ENCODE data around the gene GFER. TPM values are rescaled to one million over a fixed set of nuclear protein-coding genes. Genes with fewer than 3 reads are reported as not detected.
A peak's percentile ranks its signal among the peaks of the same experiment; 100 is the strongest.

GFER gene
- total and polyA plus RNA-seq, 4 donors = 11.3 to 44.2 (median 22.9) TPM

- Histone ChIP-seq H3K27ac (ENCODE audit: low read depth in 1 of 2, low read length in 2 of 2) (peak within 1 kb of the TSS; percentile 43 to 50), H3K27me3 (ENCODE audit: control insufficient read depth in 1 of 2, insufficient read depth in 2 of 2, low read length in 1 of 2) (no peaks in the 10 kb centered on the region), H3K4me3 (ENCODE audit: low read length in 2 of 2) (peak within 1 kb of the TSS; percentile 16 to 62), H3K36me3 (ENCODE audit: control insufficient read depth in 1 of 2, insufficient read depth in 2 of 2, low read length in 1 of 2) (peaks cover 0 to 15% of the 10 kb centered on the region in 2 donors), H3K4me1 (ENCODE audit: control insufficient read depth in 1 of 2, insufficient read depth in 2 of 2, low read length in 2 of 2) (no peaks in the 10 kb centered on the region), H3K9me3 (ENCODE audit: control insufficient read depth, low read length) (no peaks in the 10 kb centered on the region)
- intact Hi-C loops (cut with DNase I) = no loop called here
- DNase-seq (peak; percentile 96 to 98), ATAC-seq (ENCODE audit: low FRiP score) (peak; percentile 96)
- 0 to 1% methylated on average over 77 to 78 of the region's 78 CpGs for WGBS, 2 donors
Observed at GRCh38 chr16:1971796-1972489, 12.1 kb upstream of the GFER start, which contains the start of gene TBL3. TBL3 (plus strand) TSS chr16:1972053; CDS start chr16:1972165, 112 bp downstream.

GRCh38 chr16:1972490-1972877 is 11.5 kb upstream of the GFER start:
- Histone ChIP-seq H3K27me3 (ENCODE audit: control insufficient read depth in 1 of 2, insufficient read depth in 2 of 2, low read length in 1 of 2) (no peaks in the 10 kb centered on the region), H3K4me1 (ENCODE audit: control insufficient read depth in 1 of 2, insufficient read depth in 2 of 2, low read length in 2 of 2) (no peaks in the 10 kb centered on the region), H3K36me3 (ENCODE audit: control insufficient read depth in 1 of 2, insufficient read depth in 2 of 2, low read length in 1 of 2) (peaks cover 0 to 18% of the 10 kb centered on the region in 2 donors), H3K9me3 (ENCODE audit: control insufficient read depth, low read length) (no peaks in the 10 kb centered on the region), H3K4me3 (ENCODE audit: low read length in 2 of 2) (peak overlapping the region; percentile 16 to 62), H3K27ac (ENCODE audit: low read depth in 1 of 2, low read length in 2 of 2) (no peak overlapping the region)
- DNase-seq (no peak), ATAC-seq (ENCODE audit: low FRiP score) (no peak)
- intact Hi-C loops (cut with DNase I) = no loop called here
- 1% methylated on average over 22 of the region's 22 CpGs for WGBS, 2 donors

- Histone ChIP-seq H3K27ac (ENCODE audit: low read depth in 1 of 2, low read length in 2 of 2) (no peak overlapping the region), H3K9me3 (ENCODE audit: control insufficient read depth, low read length) (no peaks in the 10 kb centered on the region), H3K4me3 (ENCODE audit: low read length in 2 of 2) (no peak overlapping the region), H3K27me3 (ENCODE audit: control insufficient read depth in 1 of 2, insufficient read depth in 2 of 2, low read length in 1 of 2) (no peaks in the 10 kb centered on the region), H3K36me3 (ENCODE audit: control insufficient read depth in 1 of 2, insufficient read depth in 2 of 2, low read length in 1 of 2) (peaks cover 0 to 27% of the 10 kb centered on the region in 2 donors), H3K4me1 (ENCODE audit: control insufficient read depth in 1 of 2, insufficient read depth in 2 of 2, low read length in 2 of 2) (no peaks in the 10 kb centered on the region)
- WGBS, 2 donors = 91 to 94% methylated on average over 16 of the region's 16 CpGs
- no peak for DNase-seq
- no peak for ATAC-seq (ENCODE audit: low FRiP score)
- intact Hi-C loops (cut with DNase I) = no loop called here
Observed at GRCh38 chr16:1973461-1974156, 10.4 kb upstream of the GFER start.

- H3K27me3 ChIP-seq (ENCODE audit: control insufficient read depth in 1 of 2, insufficient read depth in 2 of 2, low read length in 1 of 2) = peaks cover 0 to 2% of the 10 kb centered on the region in 2 donors
- intact Hi-C loops (cut with DNase I) = no loop called here
- no peak for ATAC-seq (ENCODE audit: low FRiP score)
Observed at GRCh38 chr16:1974157-1975070, 9.6 kb upstream of the GFER start.

GRCh38 chr16:1975432-1976215 is 8.4 kb upstream of the GFER start:
- DNase-seq (no peak), ATAC-seq (ENCODE audit: low FRiP score) (no peak)
- H3K9me3 ChIP-seq (ENCODE audit: control insufficient read depth, low read length) = no peaks in the 10 kb centered on the region
- intact Hi-C loops (cut with DNase I) = no loop called here
- WGBS, 2 donors = 94 to 95% methylated on average over 33 of the region's 33 CpGs
- H3K27ac ChIP-seq (ENCODE audit: low read depth in 1 of 2, low read length in 2 of 2) = no peak overlapping the region
- H3K27me3 ChIP-seq (ENCODE audit: control insufficient read depth in 1 of 2, insufficient read depth in 2 of 2, low read length in 1 of 2) = peaks cover 0 to 2% of the 10 kb centered on the region in 2 donors
- H3K36me3 ChIP-seq (ENCODE audit: control insufficient read depth in 1 of 2, insufficient read depth in 2 of 2, low read length in 1 of 2) = peaks cover 0 to 27% of the 10 kb centered on the region in 2 donors
- no peaks in the 10 kb centered on the region for H3K4me1 ChIP-seq (ENCODE audit: control insufficient read depth in 1 of 2, insufficient read depth in 2 of 2, low read length in 2 of 2)
- no peak overlapping the region for H3K4me3 ChIP-seq (ENCODE audit: low read length in 2 of 2)

More at GRCh38 chr16:1974157-1975070, 9.6 kb upstream of the GFER start:
- H3K9me3 ChIP-seq (ENCODE audit: control insufficient read depth, low read length) = no peaks in the 10 kb centered on the region
- WGBS, 2 donors = 93% methylated on average over 42 of the region's 42 CpGs
- no peak overlapping the region for H3K4me3 ChIP-seq (ENCODE audit: low read length in 2 of 2)
- H3K27ac ChIP-seq (ENCODE audit: low read depth in 1 of 2, low read length in 2 of 2) = no peak overlapping the region
- H3K36me3 ChIP-seq (ENCODE audit: control insufficient read depth in 1 of 2, insufficient read depth in 2 of 2, low read length in 1 of 2) = peaks cover 0 to 27% of the 10 kb centered on the region in 2 donors
- H3K4me1 ChIP-seq (ENCODE audit: control insufficient read depth in 1 of 2, insufficient read depth in 2 of 2, low read length in 2 of 2) = no peaks in the 10 kb centered on the region
- no peak for DNase-seq

- intact Hi-C loops (cut with DNase I) = no loop called here
- Histone ChIP-seq H3K36me3 (ENCODE audit: control insufficient read depth in 1 of 2, insufficient read depth in 2 of 2, low read length in 1 of 2) (peaks cover 0 to 27% of the 10 kb centered on the region in 2 donors), H3K27me3 (ENCODE audit: control insufficient read depth in 1 of 2, insufficient read depth in 2 of 2, low read length in 1 of 2) (peaks cover 0 to 2% of the 10 kb centered on the region in 2 donors), H3K4me3 (ENCODE audit: low read length in 2 of 2) (no peak overlapping the region), H3K27ac (ENCODE audit: low read depth in 1 of 2, low read length in 2 of 2) (no peak overlapping the region), H3K4me1 (ENCODE audit: control insufficient read depth in 1 of 2, insufficient read depth in 2 of 2, low read length in 2 of 2) (no peaks in the 10 kb centered on the region), H3K9me3 (ENCODE audit: control insufficient read depth, low read length) (no peaks in the 10 kb centered on the region)
- DNase-seq = no peak
- WGBS, 2 donors = 93% methylated on average over 8 of the region's 8 CpGs
- no peak for ATAC-seq (ENCODE audit: low FRiP score)
Observed at GRCh38 chr16:1976216-1976520, 7.8 kb upstream of the GFER start.

GRCh38 chr16:1976951-1977874 is 6.8 kb upstream of the GFER start:
- no peaks in the 10 kb centered on the region for H3K9me3 ChIP-seq (ENCODE audit: control insufficient read depth, low read length)
- DNase-seq = no peak

More at GRCh38 chr16:1976951-1977874, 6.8 kb upstream of the GFER start:
- no peaks in the 10 kb centered on the region for H3K4me1 ChIP-seq (ENCODE audit: control insufficient read depth in 1 of 2, insufficient read depth in 2 of 2, low read length in 2 of 2)
- peaks cover 0 to 27% of the 10 kb centered on the region in 2 donors for H3K36me3 ChIP-seq (ENCODE audit: control insufficient read depth in 1 of 2, insufficient read depth in 2 of 2, low read length in 1 of 2)
- no peak for ATAC-seq (ENCODE audit: low FRiP score)
- intact Hi-C loops (cut with DNase I) = no loop called here
- H3K4me3 ChIP-seq (ENCODE audit: low read length in 2 of 2) = no peak overlapping the region
- WGBS, 2 donors = 88 to 93% methylated on average over 32 to 33 of the region's 33 CpGs
- no peak overlapping the region for H3K27ac ChIP-seq (ENCODE audit: low read depth in 1 of 2, low read length in 2 of 2)
- peaks cover 0 to 2% of the 10 kb centered on the region in 2 donors for H3K27me3 ChIP-seq (ENCODE audit: control insufficient read depth in 1 of 2, insufficient read depth in 2 of 2, low read length in 1 of 2)

Measured in aorta (tissue), 5 donors.